Colonic mucosa (tissue), 4 donors: ENCODE measurements around the gene FGF2. TPM values are rescaled to one million over a fixed set of nuclear protein-coding genes. Genes with fewer than 3 reads are reported as not detected.
"Not testable (repeated sequence)": the region's sequence is repeated elsewhere in the genome, so short reads cannot be mapped to it uniquely, and the experiment has no call there.

Source experiments
- DNase-seq: peaks from one replicate; pipeline ENCODE4 v3.0.0-alpha.2; 2020
- H3K27ac ChIP-seq: fragments of 200-600 bp; one replicate; pipeline ENCODE4 v1.8.0; 2021
- H3K27me3 ChIP-seq: fragments of 200-600 bp; one replicate; pipeline ENCODE4 v1.8.0; 2021
- H3K36me3 ChIP-seq: fragments of 200-600 bp; one replicate; pipeline ENCODE4 v1.8.0; 2021
- H3K4me1 ChIP-seq: fragments of 200-600 bp; one replicate; pipeline ENCODE4 v1.8.0; 2021; ENCODE audit warnings: mild to moderate bottlenecking
- H3K4me3 ChIP-seq: fragments of 200-600 bp; one replicate; pipeline ENCODE4 v1.8.0; 2021
- H3K9ac ChIP-seq, 2 donors: one replicate each; pipeline ENCODE4 v1.7.0; 2013; ENCODE audit warnings: control low read depth in 2 of 2, low read depth in 2 of 2, low read length in 2 of 2
- H3K9me3 ChIP-seq: fragments of 200-600 bp; one replicate; pipeline ENCODE4 v1.8.0; 2021
- intact Hi-C: fragments of 100-400 bp; cut with DNase I; formaldehyde crosslinking; loops from one replicate; pipeline ENCODE4 v1.14.1; 2022
- total RNA-seq, 2 donors: library from RNA; stranded (reverse); fragmentation: NEBNext Ultra II Directional in 1 of 2; extraction: Animal tissue kit (Norgen Biotek cat#: 25700) in 1 of 2; gene quantifications; one replicate each; pipeline ENCODE4 v1.2.1, GENCODE V29; 2021
- TF ChIP-seq, protein P1 (sequence below): fragments of 200-600 bp; IDR thresholded peaks from one replicate; pipeline ENCODE4 v1.8.0; 2022; ENCODE audit warnings: antibody characterized with exemption, mild to moderate bottlenecking
- donor health status: healthy.
- donor health status: DM: no; HTN: no; CAD: no.
- donor health status: DM: no; HTN: no; CAD: no.

FGF2 gene
- total RNA-seq, 2 donors from 2014 or later: 0.94 to 5.0 TPM

DNA sequence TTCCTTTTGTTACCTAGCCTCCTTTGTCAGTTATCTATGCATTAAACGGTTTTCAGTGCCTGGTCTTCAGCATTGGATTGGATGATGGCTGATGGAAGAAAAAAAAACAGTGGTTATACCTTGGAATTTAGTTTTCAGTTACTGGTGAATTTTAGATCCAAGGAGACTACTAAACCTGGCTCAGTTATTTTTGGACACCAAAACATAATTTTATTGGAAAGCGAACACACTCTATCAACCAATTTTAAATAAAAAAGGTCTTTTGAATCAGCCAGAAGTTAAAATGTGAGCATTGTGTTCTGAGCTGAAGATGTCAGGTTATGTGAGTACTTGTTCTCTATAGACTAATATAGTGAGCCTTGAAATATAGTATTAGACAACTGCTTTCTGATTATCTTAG lies 32.1 kb downstream of the FGF2 start:
- H3K4me1 ChIP-seq: no peaks in the 10 kb centered on the region
- no peak overlapping the region for H3K4me3 ChIP-seq
- no peaks in the 10 kb centered on the region for H3K27me3 ChIP-seq
- no peak overlapping the region for H3K9ac ChIP-seq
- TF ChIP-seq, protein P1, sequence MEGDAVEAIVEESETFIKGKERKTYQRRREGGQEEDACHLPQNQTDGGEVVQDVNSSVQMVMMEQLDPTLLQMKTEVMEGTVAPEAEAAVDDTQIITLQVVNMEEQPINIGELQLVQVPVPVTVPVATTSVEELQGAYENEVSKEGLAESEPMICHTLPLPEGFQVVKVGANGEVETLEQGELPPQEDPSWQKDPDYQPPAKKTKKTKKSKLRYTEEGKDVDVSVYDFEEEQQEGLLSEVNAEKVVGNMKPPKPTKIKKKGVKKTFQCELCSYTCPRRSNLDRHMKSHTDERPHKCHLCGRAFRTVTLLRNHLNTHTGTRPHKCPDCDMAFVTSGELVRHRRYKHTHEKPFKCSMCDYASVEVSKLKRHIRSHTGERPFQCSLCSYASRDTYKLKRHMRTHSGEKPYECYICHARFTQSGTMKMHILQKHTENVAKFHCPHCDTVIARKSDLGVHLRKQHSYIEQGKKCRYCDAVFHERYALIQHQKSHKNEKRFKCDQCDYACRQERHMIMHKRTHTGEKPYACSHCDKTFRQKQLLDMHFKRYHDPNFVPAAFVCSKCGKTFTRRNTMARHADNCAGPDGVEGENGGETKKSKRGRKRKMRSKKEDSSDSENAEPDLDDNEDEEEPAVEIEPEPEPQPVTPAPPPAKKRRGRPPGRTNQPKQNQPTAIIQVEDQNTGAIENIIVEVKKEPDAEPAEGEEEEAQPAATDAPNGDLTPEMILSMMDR: no peak
- no peak overlapping the region for H3K27ac ChIP-seq
- DNase-seq: no peak
- H3K9me3 ChIP-seq: no peaks in the 10 kb centered on the region
- no peaks in the 10 kb centered on the region for H3K36me3 ChIP-seq
- intact Hi-C loops: no loop called here

DNA sequence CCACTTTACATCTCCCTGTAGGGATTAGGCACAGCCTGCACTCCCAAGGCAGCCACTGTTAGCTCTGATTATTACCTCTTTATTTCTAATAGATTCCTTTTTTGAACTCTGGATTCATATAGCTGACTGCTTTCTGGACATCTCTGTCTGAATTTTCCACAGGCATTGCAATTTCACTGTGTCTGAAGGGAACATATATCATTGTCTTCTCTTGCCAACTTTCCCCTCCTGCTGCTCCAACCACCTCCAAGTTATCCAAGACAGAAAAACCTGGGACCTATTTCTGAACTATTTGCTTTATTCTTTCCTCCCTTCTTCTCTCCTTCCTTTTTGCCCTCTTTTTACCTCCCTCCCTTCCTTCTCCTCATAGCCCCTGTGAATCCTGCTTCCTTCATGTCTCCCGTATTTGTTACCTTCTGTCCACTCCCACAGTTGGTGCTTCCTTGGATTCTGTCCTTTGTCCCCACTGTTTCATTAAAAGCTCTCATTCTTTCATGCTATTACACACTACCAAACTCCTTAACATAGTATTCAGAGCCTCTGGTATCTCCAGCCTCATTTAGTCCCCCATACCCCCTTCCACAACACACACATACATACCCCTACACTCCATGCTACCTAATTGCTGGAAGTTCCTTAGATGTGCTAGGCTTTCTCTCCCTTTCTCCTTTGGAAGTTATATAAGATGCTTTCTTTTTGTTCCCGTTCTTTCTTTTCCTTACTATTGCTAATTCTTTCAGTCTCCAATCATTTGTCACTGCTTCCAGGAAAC lies 34.7 kb downstream of the FGF2 start:
- Histone ChIP-seq H3K4me1 (no peaks in the 10 kb centered on the region), H3K27ac (no peak overlapping the region), H3K36me3 (no peaks in the 10 kb centered on the region), H3K27me3 (no peaks in the 10 kb centered on the region), H3K9me3 (no peaks in the 10 kb centered on the region), H3K4me3 (no peak overlapping the region), H3K9ac (no peak overlapping the region)
- intact Hi-C loops: no loop called here
- TF ChIP-seq, protein P1: no peak
- DNase-seq: no peak

DNA sequence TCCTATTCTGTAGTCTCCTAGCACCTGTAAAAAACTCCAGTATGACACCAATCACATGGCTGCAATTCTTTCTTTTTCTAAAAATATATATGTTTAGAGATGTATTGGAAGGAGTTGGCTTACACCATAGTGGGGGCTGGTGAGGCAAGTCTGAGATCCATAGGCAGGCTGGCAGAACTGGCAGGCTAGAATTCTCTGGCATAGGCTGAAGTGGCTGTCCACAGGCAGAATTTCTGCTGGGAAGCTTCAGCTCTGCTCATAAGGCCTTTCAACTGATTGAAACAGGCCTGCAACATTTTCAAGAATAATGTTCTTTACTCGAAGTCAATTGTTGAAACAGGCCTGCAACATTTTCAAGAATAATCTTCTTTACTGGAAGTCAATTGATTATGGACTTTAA lies 37.0 kb downstream of the FGF2 start:
- Histone ChIP-seq H3K4me3 (no peak overlapping the region), H3K4me1 (no peaks in the 10 kb centered on the region)
- intact Hi-C loops: no loop called here

DNA sequence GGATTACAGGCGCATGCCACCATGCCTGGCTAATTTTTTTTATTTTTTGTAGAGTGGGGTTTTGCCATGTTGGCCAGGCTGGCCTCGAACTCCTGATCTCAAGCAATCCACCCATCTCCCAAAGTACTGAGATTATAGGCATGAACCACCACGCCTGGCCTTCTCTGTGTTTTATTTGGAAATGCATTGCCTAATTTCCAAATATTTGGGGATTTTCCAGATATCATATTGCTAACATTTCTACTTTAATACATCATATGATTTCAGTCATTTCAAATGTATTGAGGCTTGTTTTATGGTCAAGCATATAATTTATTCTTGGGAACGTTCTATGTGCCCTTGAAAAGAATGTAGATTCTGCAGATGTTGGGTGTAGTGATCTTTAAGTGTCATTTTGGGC lies 38.8 kb downstream of the FGF2 start:
- H3K9me3 ChIP-seq: no peaks in the 10 kb centered on the region
- H3K9ac ChIP-seq: no peak overlapping the region
- H3K36me3 ChIP-seq: no peaks in the 10 kb centered on the region
- H3K27ac ChIP-seq: no peak overlapping the region
- no peak for DNase-seq
- TF ChIP-seq, protein P1: no peak
- no peak overlapping the region for H3K4me3 ChIP-seq
- H3K27me3 ChIP-seq: no peaks in the 10 kb centered on the region
- H3K4me1 ChIP-seq: no peaks in the 10 kb centered on the region
- intact Hi-C loops: no loop called here

More for the DNA sequence above, 37.0 kb downstream of the FGF2 start:
- no peaks in the 10 kb centered on the region for H3K36me3 ChIP-seq
- no peak for DNase-seq
- TF ChIP-seq, protein P1: no peak
- H3K27ac ChIP-seq: no peak overlapping the region
- H3K9me3 ChIP-seq: no peaks in the 10 kb centered on the region
- H3K9ac ChIP-seq: no peak overlapping the region
- H3K27me3 ChIP-seq: no peaks in the 10 kb centered on the region

DNA sequence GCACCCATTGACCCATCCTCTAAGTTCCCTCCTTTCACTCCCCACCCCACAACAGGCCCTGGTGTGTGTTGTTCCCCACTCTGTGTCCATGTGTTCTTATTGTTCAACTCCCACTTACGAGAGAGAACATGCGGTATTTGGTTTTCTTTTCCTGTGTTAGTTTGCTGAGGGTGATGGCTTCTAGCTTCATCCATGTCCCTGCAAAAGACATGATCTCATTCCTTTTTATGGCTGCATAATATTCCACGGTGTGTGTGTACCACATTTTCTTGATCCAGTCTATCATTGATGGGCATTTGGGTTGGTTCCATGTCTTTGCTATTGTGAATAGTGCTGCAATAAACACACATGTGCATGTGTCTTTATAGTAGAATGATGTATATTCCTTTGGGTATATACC lies 41.6 kb downstream of the FGF2 start:
- intact Hi-C loops, H3K27me3 ChIP-seq, H3K36me3 ChIP-seq, H3K9me3 ChIP-seq, H3K4me1 ChIP-seq, H3K9ac ChIP-seq, H3K4me3 ChIP-seq, H3K27ac ChIP-seq, DNase-seq: not testable (repeated sequence)

DNA sequence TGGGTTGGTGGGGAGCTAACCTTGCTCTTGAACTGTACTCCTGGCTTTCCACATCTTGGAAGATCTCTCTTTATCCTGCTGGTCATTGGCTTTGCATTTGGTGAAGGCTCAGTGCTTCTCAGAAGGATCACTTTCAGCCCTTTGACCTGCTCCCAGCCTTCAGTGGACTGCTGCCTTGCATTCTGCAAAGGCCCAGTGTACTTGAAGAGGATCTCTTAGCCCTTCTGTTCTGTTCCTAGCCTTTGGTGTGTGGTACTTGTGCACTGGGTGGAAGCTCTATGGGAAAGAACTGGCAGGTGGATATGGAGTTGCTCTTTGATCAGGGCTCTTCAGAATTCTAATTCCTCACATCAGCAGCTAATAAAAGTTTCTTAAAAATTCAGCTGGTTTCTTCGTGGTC lies 46.5 kb downstream of the FGF2 start:
- Histone ChIP-seq H3K27me3 (no peaks in the 10 kb centered on the region), H3K4me3 (no peak overlapping the region), H3K9me3 (no peaks in the 10 kb centered on the region), H3K27ac (no peak overlapping the region), H3K9ac (no peak overlapping the region), H3K36me3 (no peaks in the 10 kb centered on the region), H3K4me1 (no peaks in the 10 kb centered on the region)
- intact Hi-C loops: no loop called here
- DNase-seq: no peak
- TF ChIP-seq, protein P1: no peak
